HCT116 (cell line): ENCODE measurements around the gene CDH13. TPM values are rescaled to one million over a fixed set of nuclear protein-coding genes. Genes with fewer than 3 reads are reported as not detected.

Experiments
- ATAC-seq: fragments of 200-7000 bp; cut with Tn5 transposase; 2 replicates; pipeline ENCODE4 v1.9.1; 2020; ENCODE audit warnings: mild to moderate bottlenecking, moderate library complexity
- BruUV-seq: library from RNA; stranded (reverse); fragments of 400-500 nt; replicated peaks from 2 replicates; lab custom pipeline; 2021; lab: Mats Ljungman, UMichigan
- CTCF ChIA-PET: fragments of 300-600 bp; sonication (Branson Sonifier 250); formaldehyde crosslinking; loops from one replicate; lab custom pipeline; 2021; ENCODE audit warnings: antibody characterized with exemption; lab: Charles Lee
- POLR2A ChIA-PET: fragments of 300-600, 350-600 bp; sonication (Branson Sonifier 250); formaldehyde crosslinking; loops from one replicate; lab custom pipeline; 2021; ENCODE audit warnings: antibody characterized with exemption; lab: Charles Lee
- RAD21 ChIA-PET, 2 experiments: fragments of 300-600 bp; sonication (Branson Sonifier 250); formaldehyde crosslinking; loops; one replicate each; lab custom pipeline; 2023; ENCODE audit warnings: low total read pairs in 2 of 2; ENCODE audit not compliant: uncharacterized antibody in 2 of 2, unreplicated experiment in 2 of 2, low non-redundant PET in 1 of 2; lab: Charles Lee
- DNase-seq: peaks from one replicate; pipeline ENCODE4 v3.0.0-alpha.2; 2010; ENCODE audit warnings: low read depth, low spot score
- H2AFZ ChIP-seq: fragments of 200-600 bp; shearing (Covaris generic), sonication (generic); 2 replicates; pipeline ENCODE4 v1.6.1; 2017; ENCODE audit warnings: low read depth, mixed run types, mixed read lengths, antibody characterized with exemption, low read length; ENCODE audit not compliant: poor library complexity, severe bottlenecking
- H3K27ac ChIP-seq: 2 replicates; pipeline ENCODE4 v1.5.1; 2012; ENCODE audit warnings: low read depth, low read length
- H3K27me3 ChIP-seq: fragments of 200-600 bp; sonication (generic); 2 replicates; pipeline ENCODE4 v1.6.1; 2016; ENCODE audit warnings: mixed run types, low read length, mixed read lengths; ENCODE audit not compliant: insufficient read depth
- H3K36me3 ChIP-seq, 2 experiments: fragments of 200-500 bp in 1 of 2; fragments of 200-600 bp in 1 of 2; sonication (Bioruptor generic) in 1 of 2; sonication (generic) in 1 of 2; 2 replicates each; pipeline versions ENCODE4 v1.5.1 to v1.6.1; 2014 to 2016; ENCODE audit warnings: low read length in 2 of 2, inconsistent platforms in 1 of 2, mixed read lengths in 1 of 2, mixed run types in 1 of 2; ENCODE audit not compliant: insufficient read depth in 2 of 2, control insufficient read depth in 1 of 2
- H3K4me1 ChIP-seq, 2 experiments: fragments of 200-600 bp in 1 of 2; sonication (generic) in 1 of 2; 2 replicates each; pipeline versions ENCODE4 v1.5.1 to v1.6.1; 2012 to 2017; ENCODE audit warnings: low read length in 2 of 2, inconsistent platforms in 1 of 2, mild to moderate bottlenecking in 1 of 2, mixed read lengths in 1 of 2, mixed run types in 1 of 2, moderate library complexity in 1 of 2; ENCODE audit not compliant: insufficient read depth in 2 of 2, control insufficient read depth in 1 of 2
- H3K4me2 ChIP-seq: fragments of 200-600 bp; sonication (generic); 2 replicates; pipeline ENCODE4 v1.6.1; 2017; ENCODE audit warnings: mixed run types, low read length, mixed read lengths
- H3K4me3 ChIP-seq, 2 experiments: fragments of 200-600 bp in 1 of 2; sonication (generic) in 1 of 2; replicated peaks in 1 of 2; 2 replicates each; pipeline ENCODE4 v1.5.1; 2011 to 2016; ENCODE audit warnings: low read length in 2 of 2, control low read depth in 1 of 2, low read depth in 1 of 2, mild to moderate bottlenecking in 1 of 2, mixed read lengths in 1 of 2, mixed run types in 1 of 2
- H3K79me2 ChIP-seq: fragments of 200-600 bp; sonication (generic); 2 replicates; pipeline ENCODE4 v1.6.1; 2017; ENCODE audit warnings: mild to moderate bottlenecking, mixed run types, low read length, moderate library complexity, mixed read lengths; ENCODE audit not compliant: insufficient read depth
- H3K9ac ChIP-seq: fragments of 200-600 bp; sonication (generic); 2 replicates; pipeline ENCODE4 v1.6.1; 2016; ENCODE audit warnings: low read length, mixed read lengths
- H3K9me2 ChIP-seq: fragments of 200-600 bp; sonication (generic), shearing (Covaris generic); 2 replicates; pipeline ENCODE4 v1.6.1; 2017; ENCODE audit warnings: mixed run types, mild to moderate bottlenecking, moderate library complexity; ENCODE audit not compliant: insufficient read depth
- H3K9me3 ChIP-seq, 2 experiments: fragments of 200-500 bp in 1 of 2; fragments of 200-600 bp in 1 of 2; sonication (Bioruptor generic) in 1 of 2; sonication (generic) in 1 of 2; 2 replicates each; pipeline ENCODE4 v1.6.1; 2014 to 2017; ENCODE audit warnings: low read length in 2 of 2, mixed read lengths in 2 of 2, inconsistent platforms in 1 of 2, low read depth in 1 of 2, mild to moderate bottlenecking in 1 of 2, mixed run types in 1 of 2, moderate library complexity in 1 of 2; ENCODE audit not compliant: control insufficient read depth in 1 of 2, insufficient read depth in 1 of 2
- H4K20me1 ChIP-seq: fragments of 200-600 bp; sonication (generic), shearing (Covaris generic); 2 replicates; pipeline ENCODE4 v1.6.1; 2017; ENCODE audit warnings: mixed run types, mild to moderate bottlenecking, moderate library complexity; ENCODE audit not compliant: insufficient read depth
- EGR1 ChIP-seq: IDR thresholded peaks from 2 replicates; pipeline ENCODE4 v1.6.1; 2012; ENCODE audit warnings: low read depth
- EZH2phosphoT487 ChIP-seq: fragments of 200-600 bp; IDR thresholded peaks from 2 replicates; pipeline ENCODE4 v1.6.1; 2018; ENCODE audit warnings: antibody characterized with exemption, borderline replicate concordance
- FOSL1 ChIP-seq: IDR thresholded peaks from 2 replicates; pipeline ENCODE4 v1.6.1; 2012; ENCODE audit warnings: low read depth
- POLR2AphosphoS5 ChIP-seq: IDR thresholded peaks from 2 replicates; pipeline ENCODE4 v1.6.1; 2011; ENCODE audit warnings: mild to moderate bottlenecking, low read depth, low read length, moderate library complexity
- RAD21 ChIP-seq: IDR thresholded peaks from 2 replicates; pipeline ENCODE4 v1.6.1; 2012; ENCODE audit warnings: low read depth, mild to moderate bottlenecking
- SIN3A ChIP-seq: IDR thresholded peaks from 2 replicates; pipeline ENCODE4 v1.6.1; 2012; ENCODE audit warnings: low read depth
- TCF7L2 ChIP-seq: IDR thresholded peaks from 2 replicates; pipeline ENCODE4 v1.7.0; 2011; ENCODE audit warnings: borderline replicate concordance, inconsistent platforms; ENCODE audit not compliant: insufficient read depth, insufficient read length; ENCODE audit errors: extremely low read depth
- intact Hi-C: fragments of 100-400 bp; cut with micrococcal nuclease; formaldehyde crosslinking; loops from 2 replicates; pipeline ENCODE4 v1.10.0; 2022
- total RNA-seq: library from RNA; stranded (reverse); gene quantifications from one replicate; pipeline ENCODE4 v1.2.1, GENCODE V29; 2021; ENCODE audit not compliant: unreplicated experiment

CDH13 gene
- total RNA-seq, 1 experiment from 2014 or later: not detected

GRCh38 chr16:83404261-83404660 is 777.5 kb downstream of the CDH13 start:
- Histone ChIP-seq H3K9ac (no peak overlapping the region), H3K79me2 (no peaks in the 10 kb centered on the region), H4K20me1 (no peaks in the 10 kb centered on the region), H3K4me3 (no peak overlapping the region), H3K4me1 (no peaks in the 10 kb centered on the region), H3K4me2 (no peak overlapping the region), H2AFZ (no peak overlapping the region), H3K9me2 (no peaks in the 10 kb centered on the region), H3K36me3 (no peaks in the 10 kb centered on the region), H3K9me3 (peaks cover 11% of the 10 kb centered on the region in 2 experiments; a peak in 2 of 4 replicates), H3K27me3 (peaks cover 4% of the 10 kb centered on the region; the same call in 1 of the 2 replicates), H3K27ac (no peak overlapping the region)
- intact Hi-C loops: no loop called here
- DNase-seq (no peak), ATAC-seq (no peak)
- RAD21 ChIA-PET: no interaction called here
- TF ChIP-seq POLR2AphosphoS5 (no peak), EGR1 (no peak)
- BruUV-seq: no TSS peak
- CTCF ChIA-PET: no interaction called here
- POLR2A ChIA-PET: no interaction called here

GRCh38 chr16:83407928-83408327 is 781.2 kb downstream of the CDH13 start:
- no peak overlapping the region for H3K4me2 ChIP-seq
- ATAC-seq: no peak
- no peak for TF ChIP-seq RAD21
- TF ChIP-seq TCF7L2: no peak
- no peak for TF ChIP-seq EZH2phosphoT487
- TF ChIP-seq SIN3A: no peak
- no peak for TF ChIP-seq FOSL1
- H3K4me3 ChIP-seq: no peak overlapping the region
- H3K36me3 ChIP-seq: no peaks in the 10 kb centered on the region
- no peak overlapping the region for H2AFZ ChIP-seq
- CTCF ChIA-PET: no interaction called here
- intact Hi-C loops: no loop called here
- H3K9ac ChIP-seq: no peak overlapping the region
- H3K79me2 ChIP-seq: no peaks in the 10 kb centered on the region
- H3K4me1 ChIP-seq: no peaks in the 10 kb centered on the region
- no peaks in the 10 kb centered on the region; a peak in 2 of 4 replicates for H3K9me3 ChIP-seq
- no peaks in the 10 kb centered on the region for H3K9me2 ChIP-seq
- no TSS peak for BruUV-seq
- no peaks in the 10 kb centered on the region for H4K20me1 ChIP-seq
- H3K27ac ChIP-seq: no peak overlapping the region
- RAD21 ChIA-PET: no interaction called here
- peaks cover 4% of the 10 kb centered on the region; the same call in 1 of the 2 replicates for H3K27me3 ChIP-seq
- POLR2A ChIA-PET: no interaction called here
- DNase-seq: no peak
